Stimulated activated CD4-positive, alpha-beta T cell treated with anti-CD3 and anti-CD28 coated beads, Interleukin-12 subunit alpha, Interleukin-12 subunit beta, amount 100 ng/mL, for 4 hours (primary cell): ENCODE results near the gene ASCL3.
"Not testable (repeated sequence)": the region's sequence is repeated elsewhere in the genome, so short reads cannot be mapped to it uniquely, and the experiment has no call there.

Experiments used
- DNase-seq: peaks from one replicate; pipeline ENCODE4 v3.0.0-alpha.2; 2020

The ASCL3 gene

GRCh38 chr11:8947230-8947943 lies 4.6 kb upstream of the ASCL3 start:
- DNase-seq = no peak

DNA sequence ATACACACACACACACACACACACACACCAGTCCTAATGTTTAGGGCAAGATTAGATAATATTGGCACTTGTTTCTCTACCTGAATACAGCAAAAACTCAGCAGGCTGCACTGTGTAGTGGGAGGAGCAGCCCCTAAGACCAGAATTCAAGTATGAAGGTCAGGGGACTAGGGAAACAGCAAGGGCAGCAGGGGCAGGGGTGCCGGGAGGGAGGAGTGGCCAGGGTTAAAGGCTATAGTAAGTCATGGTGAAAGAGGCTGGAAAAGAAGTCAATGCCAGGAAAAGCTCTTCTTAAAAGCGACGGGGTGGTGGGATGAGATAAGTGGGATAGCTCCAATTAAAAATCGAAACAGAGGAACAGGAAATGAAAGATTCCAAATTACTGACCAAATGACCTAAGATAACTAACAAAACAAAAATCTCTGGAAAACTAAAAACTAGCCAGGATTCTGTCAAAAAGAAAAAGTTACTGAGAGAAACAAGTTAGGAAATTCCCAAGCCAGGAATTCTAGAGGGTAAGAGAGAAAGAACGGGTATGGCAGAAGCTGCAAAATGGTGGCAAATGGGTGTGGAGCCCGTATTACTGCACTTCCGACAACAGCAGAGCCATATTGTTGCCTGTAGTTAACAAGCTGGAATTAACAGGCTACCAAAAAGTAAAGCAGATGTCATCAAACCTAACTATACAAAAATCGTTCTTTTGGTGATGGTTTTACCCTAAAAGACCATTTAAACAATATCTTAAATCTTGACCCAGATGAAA lies 1.3 kb downstream of the ASCL3 start:
- DNase-seq = no peak

DNA sequence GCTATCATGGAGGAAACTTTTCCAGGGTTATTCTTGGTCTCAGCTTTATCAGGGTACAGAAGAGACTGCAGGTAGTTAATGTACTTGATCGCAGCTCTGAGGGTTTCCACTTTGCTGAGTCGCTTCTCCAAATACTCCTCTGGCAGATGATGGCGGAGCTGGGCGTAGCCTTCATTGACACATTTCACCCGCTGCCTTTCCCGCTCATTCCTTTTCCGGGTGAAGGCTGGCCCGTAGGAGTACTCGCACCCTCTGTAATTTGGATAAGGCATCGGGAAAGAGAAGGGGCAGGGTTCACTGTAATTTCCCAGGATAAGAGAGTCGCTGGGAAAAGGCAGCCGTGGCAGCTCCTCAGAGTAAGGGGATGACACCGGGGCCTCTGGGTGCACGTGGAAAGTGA lies 5.2 kb downstream of the ASCL3 start:
- DNase-seq = no peak

DNA sequence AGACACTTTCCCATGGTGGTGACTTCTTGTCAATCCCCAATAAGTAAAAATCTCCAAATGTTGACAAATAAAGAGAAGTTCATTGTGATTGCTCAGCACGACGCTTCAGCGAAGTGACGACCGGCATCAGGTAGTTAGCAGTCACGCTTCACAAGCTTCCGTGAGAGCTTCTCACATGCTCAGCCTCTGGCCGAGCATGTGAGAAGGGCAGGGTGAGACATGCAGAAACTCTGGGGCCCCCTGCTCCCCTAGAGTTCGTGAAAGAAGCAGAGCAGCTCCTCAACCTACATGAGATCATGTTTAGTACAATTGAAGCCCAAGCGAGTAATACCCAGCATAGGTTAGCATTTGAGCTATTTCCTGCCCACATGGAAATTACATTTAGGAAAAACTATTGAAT lies 5.7 kb downstream of the ASCL3 start:
- no peak for DNase-seq

GRCh38 chr11:8935789-8936188 lies 7.0 kb downstream of the ASCL3 start:
- DNase-seq = not testable (repeated sequence)

DNA sequence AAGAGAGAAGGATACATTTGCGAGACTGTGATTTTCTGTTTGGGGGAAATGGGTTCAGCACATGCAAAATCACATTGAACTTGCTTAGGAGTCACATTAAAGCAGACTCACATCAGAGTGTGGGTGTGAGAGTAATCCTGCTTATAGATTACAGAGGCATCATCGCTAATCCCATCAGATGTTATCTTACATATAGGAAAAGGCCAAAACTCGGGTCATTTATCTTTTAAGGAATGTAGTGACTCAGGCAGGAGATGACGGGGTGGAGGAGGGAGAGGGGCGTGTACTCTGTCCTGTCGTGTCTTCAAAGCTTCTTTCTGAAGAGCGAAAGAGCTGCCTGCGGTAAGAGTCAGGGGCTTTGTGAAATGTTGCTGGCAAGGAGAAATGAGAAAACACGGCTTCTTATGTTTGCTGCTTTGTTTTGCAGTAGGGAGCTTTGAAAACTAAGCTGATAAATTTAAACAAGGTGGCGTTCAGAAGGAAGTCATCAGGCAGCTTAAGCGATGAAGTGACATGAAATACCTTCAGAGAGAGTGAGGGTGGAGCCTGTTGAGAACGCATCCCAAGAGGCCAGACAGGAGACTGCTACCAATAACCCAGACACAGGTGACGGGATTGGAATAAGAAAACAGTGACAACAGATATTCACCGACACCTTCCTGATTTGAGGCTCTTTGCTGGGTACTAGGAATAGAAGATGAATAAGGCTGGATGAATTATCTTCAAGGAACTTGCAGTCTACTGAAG lies 7.9 kb downstream of the ASCL3 start:
- no peak for DNase-seq

- no peak for DNase-seq
Measured at GRCh38 chr11:8933931-8934330, 8.9 kb downstream of the ASCL3 start.

DNA sequence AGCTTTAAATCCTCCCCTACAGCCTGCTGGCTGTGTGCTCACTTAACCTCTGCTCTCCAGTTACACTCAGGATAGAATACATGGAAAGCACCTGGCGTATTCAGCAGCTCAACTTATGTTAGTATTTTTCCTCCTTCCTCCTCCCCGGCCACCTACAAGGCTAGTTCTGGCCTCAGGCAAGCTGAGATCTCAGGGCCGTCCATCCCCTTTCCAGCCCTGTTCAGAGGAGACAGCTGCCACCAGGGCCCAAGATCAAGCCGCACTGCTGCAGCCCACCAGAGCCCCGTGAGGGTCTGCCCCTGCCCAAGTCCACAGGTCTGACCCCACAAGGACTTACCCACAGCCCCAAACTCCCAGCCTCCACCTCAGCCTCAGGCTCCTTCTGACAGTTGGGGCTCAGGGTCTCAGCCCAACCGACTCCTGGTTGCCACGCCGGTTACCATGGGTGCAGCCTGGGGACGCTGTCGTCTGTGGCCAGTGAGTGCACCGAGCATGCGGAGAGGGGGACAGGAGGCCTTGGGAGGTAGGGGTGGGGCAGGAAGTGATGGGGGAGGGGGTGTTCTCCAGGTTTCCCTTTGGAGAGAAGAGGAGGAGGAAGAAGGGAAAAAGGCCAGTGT lies 10.1 kb downstream of the ASCL3 start, which contains the start of gene C11orf16:
Gene C11orf16, minus strand, starts transcription at position 384 of the 617 bp plus-strand sequence. CDS start 639 bp downstream, outside the sequence.
- no peak for DNase-seq

GRCh38 chr11:8930456-8931175 lies 12.2 kb downstream of the ASCL3 start:
- no peak for DNase-seq

GRCh38 chr11:8928981-8929615 lies 13.7 kb downstream of the ASCL3 start:
- no peak for DNase-seq

DNA sequence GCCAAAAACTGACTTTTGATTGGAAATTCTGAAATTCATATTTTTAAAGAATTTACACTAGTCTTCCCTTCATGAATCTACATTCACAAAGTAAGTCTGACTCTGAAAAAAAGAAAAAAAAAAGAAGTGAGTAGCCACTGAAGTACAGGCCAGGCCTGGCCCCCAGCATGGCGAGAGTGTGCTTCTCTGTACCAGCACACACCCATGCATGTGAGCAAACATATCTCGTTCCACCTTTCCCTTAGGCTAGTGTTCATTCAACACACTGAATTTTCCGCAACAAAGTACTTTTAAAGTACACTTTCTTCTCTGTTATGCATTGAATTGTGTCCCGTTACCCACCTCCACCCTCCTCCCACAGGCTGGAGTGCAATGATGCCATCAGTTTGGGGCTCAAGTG lies 14.6 kb downstream of the ASCL3 start:
- DNase-seq = no peak

DNA sequence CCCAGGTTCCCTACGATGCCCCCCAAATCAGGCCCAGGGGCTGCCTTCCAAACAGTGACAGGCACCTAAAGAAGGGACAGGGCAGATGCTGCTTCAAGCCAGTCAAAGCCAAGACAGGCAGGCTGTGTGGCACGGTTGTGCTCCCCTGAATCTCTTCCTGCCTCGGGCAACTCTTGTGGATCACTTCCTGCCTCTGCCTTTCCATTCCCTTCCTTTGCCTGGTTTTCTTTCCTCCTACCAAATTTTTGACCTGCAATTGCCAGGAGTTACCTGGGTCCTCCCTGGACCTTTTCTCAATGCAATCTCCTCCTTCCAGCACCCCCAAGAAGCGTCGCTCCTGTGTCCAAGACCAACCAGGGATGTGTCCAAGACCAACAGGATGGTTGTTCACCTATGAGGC lies 15.6 kb downstream of the ASCL3 start:
- no peak for DNase-seq

DNA sequence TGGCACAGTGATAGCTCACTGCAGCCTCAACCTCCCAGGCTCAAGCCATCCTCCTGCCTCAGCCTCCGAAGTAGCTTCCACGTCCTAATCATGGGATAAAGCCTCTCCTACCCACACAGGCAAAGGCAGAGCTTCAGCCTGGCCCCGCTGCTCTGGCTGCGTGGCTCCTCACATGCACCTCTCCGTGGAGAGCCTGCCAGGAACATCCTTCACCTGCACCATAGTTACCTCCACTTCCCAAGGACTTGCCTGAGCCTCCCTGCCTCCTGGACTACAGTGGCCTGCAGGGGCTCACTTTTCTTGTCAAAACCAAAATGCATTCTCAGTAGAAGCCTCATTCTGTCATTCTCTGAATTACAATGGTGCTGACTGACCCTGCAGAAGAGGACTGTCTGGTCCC lies 16.6 kb downstream of the ASCL3 start:
- DNase-seq = no peak

GRCh38 chr11:8925711-8926110 lies 17.1 kb downstream of the ASCL3 start:
- DNase-seq = no peak

DNA sequence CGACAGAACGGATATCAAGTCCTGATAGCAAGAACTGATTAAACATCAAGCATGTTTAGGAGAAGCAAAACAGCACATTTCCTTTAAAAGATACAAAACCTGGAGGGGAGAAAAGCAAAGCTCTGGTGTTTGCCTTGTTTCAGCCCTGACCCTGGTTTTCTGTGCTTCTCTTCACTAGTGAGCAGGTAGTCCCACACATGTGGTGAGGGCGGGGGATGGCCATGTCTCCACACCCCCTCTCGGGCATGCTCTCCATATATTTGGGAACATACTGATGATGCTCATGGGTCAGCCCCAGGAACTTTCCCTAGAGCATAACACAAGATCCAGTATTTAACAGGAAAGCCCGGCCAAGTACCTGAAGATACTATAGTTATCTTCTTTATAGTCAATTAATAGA lies 20.1 kb downstream of the ASCL3 start:
- no peak for DNase-seq

- DNase-seq = no peak
Measured at GRCh38 chr11:8917157-8917825, 25.5 kb downstream of the ASCL3 start.

DNA sequence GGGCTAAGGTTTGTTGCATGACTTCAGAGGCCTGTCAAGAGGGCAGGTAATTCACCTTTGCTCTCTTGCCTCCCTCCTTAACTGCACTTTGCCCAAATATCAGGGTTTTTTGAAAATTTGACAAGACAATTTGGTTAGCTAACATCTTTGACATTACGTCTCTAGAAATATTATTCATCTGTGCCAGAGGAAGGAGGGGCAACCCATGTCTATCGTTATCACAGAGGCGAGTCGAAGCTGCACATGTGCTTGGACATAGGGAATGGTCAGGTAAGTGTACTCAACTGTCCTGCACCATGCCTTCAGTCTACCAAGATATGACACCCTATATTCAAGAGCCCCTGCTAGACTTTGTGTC lies 28.2 kb downstream of the ASCL3 start:
- DNase-seq = no peak

- peak; percentile 38 for DNase-seq
Measured at GRCh38 chr11:8913961-8914660, 28.7 kb downstream of the ASCL3 start.

DNA sequence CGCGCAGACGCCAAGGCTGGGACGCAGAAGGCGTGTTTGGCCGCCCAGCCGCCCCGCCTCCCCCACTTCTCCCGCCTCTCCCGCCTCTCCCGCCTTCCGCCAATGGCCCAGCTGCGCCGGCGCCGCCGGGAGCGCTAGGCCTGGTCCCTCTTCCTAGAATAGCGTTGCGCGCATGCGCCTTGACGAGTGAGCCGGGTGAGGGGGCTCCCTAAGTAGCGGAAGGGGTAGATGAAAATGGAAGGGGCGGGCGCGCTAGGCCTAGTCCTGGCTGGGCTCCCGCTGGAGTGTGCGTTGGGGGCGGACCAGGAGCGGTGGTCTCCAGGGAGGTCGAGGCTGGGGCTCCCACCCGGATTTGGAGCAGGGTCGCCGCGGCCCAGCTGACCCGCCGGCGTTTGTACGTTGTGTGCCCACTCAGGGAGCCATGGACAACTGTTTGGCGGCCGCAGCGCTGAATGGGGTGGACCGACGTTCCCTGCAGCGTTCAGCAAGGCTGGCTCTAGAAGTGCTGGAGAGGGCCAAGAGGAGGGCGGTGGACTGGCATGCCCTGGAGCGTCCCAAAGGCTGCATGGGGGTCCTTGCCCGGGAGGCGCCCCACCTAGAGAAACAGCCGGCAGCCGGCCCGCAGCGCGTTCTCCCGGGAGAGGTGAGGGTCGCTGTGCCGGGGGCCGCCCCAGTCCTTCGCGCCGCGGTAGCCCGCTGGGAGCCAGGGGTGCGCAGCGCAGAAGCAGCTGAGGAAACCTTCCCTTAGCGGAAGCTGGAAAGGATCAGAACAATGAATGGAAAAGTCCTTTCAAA lies 31.6 kb downstream of the ASCL3 start, which contains the start of gene AKIP1:
Gene AKIP1, plus strand, starts transcription at position 161 of the 795 bp plus-strand sequence. Its CDS starts 261 bp downstream, at position 422.
- peak; percentile 84 for DNase-seq

DNA sequence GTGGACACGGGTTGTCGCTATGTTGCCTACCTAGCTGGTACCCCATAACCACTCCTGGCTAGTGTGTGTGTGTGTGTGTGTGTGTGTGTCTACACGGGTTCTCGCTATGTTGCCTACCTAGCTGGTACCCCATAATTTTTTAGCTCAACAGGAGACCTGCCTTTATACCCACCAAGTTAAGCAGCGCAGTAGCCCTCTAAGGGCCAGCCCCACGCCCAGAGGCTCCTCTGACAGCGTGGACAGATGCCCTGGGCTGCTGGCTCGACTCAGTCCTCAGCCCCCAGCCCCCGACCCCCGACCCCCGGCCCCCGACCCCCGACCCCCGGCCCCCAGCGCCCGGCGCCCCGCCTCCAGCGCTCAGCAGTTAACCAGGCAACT lies 32.2 kb downstream of the ASCL3 start:
- no peak for DNase-seq
